GM23338 (cell line): ENCODE results near the gene CFDP1. TPM values are rescaled to one million over a fixed set of nuclear protein-coding genes. Genes with fewer than 3 reads are reported as not detected.

Source experiments
- CREB1 ChIP-seq: fragments of 250-450 bp; sonication (Bioruptor Pico); IDR thresholded peaks from 2 replicates; pipeline ENCODE4 v1.5.0; 2020; ENCODE audit warnings: low read depth, mild to moderate bottlenecking, moderate library complexity
- EZH2 ChIP-seq: fragments of 200-600 bp; sonication (generic); IDR thresholded peaks from one replicate; pipeline ENCODE4 v1.8.0; 2017; ENCODE audit warnings: antibody characterized with exemption, mild to moderate bottlenecking, low read depth; ENCODE audit not compliant: unreplicated experiment
- EZH2phosphoT487 ChIP-seq: fragments of 200-600 bp; sonication (generic); IDR thresholded peaks from one replicate; pipeline ENCODE4 v1.8.1; 2018; ENCODE audit warnings: antibody characterized with exemption; ENCODE audit not compliant: unreplicated experiment
- JUNB ChIP-seq: IDR thresholded peaks from one replicate; pipeline ENCODE4 v1.6.1; 2016; ENCODE audit warnings: antibody characterized with exemption; ENCODE audit not compliant: unreplicated experiment
- NANOG ChIP-seq: IDR thresholded peaks from 2 replicates; pipeline ENCODE4 v1.6.1; 2016; ENCODE audit warnings: antibody characterized with exemption, borderline replicate concordance
- ZNF114 ChIP-seq: fragments of 250-450 bp; sonication (Bioruptor Pico); IDR thresholded peaks from 2 replicates; pipeline ENCODE4 v1.5.0; 2020; ENCODE audit warnings: mild to moderate bottlenecking, moderate library complexity
- ZNF331 ChIP-seq: fragments of 250-450 bp; sonication (Bioruptor Pico); IDR thresholded peaks from 2 replicates; pipeline ENCODE4 v1.5.0; 2020; ENCODE audit warnings: low read depth, mild to moderate bottlenecking, moderate library complexity
- polyA plus RNA-seq: library from polyadenylated mRNA; unstranded; fragments of >200 nt; fragmentation: Nextera tagmentation; extraction: Ambion mirVana; gene quantifications from 2 replicates; pipeline ENCODE4 v1.2.1, GENCODE V29; 2016
- total RNA-seq: library from RNA; depleted of rRNA; stranded (reverse); fragments of >200 nt; shearing (Covaris generic); gene quantifications from 2 replicates; pipeline ENCODE4 v1.2.3, GENCODE V29; 2014
- TF ChIP-seq, protein P1 (sequence below): fragments of 250-450 bp; sonication (Bioruptor Pico); IDR thresholded peaks from 2 replicates; pipeline ENCODE4 v1.5.0; 2020; ENCODE audit warnings: mild to moderate bottlenecking, moderate library complexity
- TF ChIP-seq, protein P2 (sequence below): IDR thresholded peaks from 2 replicates; pipeline ENCODE4 v1.6.1; 2016; ENCODE audit warnings: antibody characterized with exemption

The CFDP1 gene
- total and polyA plus RNA-seq, 2 experiments from 2014 or later: 89.9 to 224 TPM

DNA sequence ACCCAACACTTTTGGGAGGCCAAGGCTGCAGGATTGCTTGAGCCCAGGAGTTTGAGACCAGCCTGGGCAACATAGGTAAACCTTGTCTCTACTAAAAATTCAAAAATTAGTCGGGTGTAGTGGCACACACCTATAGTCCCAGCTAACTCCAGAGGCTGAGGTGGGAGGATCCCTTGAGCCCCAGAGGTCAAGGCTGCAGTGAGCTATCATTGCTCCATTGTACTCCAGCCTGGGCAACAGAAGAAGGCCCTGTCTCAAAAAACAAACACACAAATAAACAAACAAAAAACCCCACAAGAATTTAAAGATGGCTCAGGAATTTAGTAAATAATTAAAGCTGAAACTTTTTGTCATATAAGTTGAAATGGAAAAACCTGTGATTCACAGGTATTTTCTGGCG, 33.5 kb upstream of the CFDP1 start (continued):
- TF ChIP-seq, protein P1, sequence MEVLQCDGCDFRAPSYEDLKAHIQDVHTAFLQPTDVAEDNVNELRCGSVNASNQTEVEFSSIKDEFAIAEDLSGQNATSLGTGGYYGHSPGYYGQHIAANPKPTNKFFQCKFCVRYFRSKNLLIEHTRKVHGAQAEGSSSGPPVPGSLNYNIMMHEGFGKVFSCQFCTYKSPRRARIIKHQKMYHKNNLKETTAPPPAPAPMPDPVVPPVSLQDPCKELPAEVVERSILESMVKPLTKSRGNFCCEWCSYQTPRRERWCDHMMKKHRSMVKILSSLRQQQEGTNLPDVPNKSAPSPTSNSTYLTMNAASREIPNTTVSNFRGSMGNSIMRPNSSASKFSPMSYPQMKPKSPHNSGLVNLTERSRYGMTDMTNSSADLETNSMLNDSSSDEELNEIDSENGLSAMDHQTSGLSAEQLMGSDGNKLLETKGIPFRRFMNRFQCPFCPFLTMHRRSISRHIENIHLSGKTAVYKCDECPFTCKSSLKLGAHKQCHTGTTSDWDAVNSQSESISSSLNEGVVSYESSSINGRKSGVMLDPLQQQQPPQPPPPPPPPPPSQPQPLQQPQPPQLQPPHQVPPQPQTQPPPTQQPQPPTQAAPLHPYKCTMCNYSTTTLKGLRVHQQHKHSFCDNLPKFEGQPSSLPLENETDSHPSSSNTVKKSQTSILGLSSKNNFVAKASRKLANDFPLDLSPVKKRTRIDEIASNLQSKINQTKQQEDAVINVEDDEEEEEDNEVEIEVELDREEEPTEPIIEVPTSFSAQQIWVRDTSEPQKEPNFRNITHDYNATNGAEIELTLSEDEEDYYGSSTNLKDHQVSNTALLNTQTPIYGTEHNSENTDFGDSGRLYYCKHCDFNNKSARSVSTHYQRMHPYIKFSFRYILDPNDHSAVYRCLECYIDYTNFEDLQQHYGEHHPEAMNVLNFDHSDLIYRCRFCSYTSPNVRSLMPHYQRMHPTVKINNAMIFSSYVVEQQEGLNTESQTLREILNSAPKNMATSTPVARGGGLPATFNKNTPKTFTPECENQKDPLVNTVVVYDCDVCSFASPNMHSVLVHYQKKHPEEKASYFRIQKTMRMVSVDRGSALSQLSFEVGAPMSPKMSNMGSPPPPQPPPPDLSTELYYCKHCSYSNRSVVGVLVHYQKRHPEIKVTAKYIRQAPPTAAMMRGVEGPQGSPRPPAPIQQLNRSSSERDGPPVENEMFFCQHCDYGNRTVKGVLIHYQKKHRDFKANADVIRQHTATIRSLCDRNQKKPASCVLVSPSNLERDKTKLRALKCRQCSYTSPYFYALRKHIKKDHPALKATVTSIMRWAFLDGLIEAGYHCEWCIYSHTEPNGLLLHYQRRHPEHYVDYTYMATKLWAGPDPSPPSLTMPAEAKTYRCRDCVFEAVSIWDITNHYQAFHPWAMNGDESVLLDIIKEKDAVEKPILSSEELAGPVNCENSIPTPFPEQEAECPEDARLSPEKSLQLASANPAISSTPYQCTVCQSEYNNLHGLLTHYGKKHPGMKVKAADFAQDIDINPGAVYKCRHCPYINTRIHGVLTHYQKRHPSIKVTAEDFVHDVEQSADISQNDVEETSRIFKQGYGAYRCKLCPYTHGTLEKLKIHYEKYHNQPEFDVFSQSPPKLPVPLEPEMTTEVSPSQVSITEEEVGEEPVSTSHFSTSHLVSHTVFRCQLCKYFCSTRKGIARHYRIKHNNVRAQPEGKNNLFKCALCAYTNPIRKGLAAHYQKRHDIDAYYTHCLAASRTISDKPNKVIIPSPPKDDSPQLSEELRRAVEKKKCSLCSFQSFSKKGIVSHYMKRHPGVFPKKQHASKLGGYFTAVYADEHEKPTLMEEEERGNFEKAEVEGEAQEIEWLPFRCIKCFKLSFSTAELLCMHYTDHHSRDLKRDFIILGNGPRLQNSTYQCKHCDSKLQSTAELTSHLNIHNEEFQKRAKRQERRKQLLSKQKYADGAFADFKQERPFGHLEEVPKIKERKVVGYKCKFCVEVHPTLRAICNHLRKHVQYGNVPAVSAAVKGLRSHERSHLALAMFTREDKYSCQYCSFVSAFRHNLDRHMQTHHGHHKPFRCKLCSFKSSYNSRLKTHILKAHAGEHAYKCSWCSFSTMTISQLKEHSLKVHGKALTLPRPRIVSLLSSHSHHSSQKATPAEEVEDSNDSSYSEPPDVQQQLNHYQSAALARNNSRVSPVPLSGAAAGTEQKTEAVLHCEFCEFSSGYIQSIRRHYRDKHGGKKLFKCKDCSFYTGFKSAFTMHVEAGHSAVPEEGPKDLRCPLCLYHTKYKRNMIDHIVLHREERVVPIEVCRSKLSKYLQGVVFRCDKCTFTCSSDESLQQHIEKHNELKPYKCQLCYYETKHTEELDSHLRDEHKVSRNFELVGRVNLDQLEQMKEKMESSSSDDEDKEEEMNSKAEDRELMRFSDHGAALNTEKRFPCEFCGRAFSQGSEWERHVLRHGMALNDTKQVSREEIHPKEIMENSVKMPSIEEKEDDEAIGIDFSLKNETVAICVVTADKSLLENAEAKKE (CRISPR knock-in tag): no peak
- TF ChIP-seq ZNF331 (CRISPR knock-in tag) (no peak), EZH2 (no peak), EZH2phosphoT487 (no peak), NANOG (no peak), ZNF114 (CRISPR knock-in tag) (no peak), JUNB (no peak), CREB1 (CRISPR knock-in tag) (no peak)
- TF ChIP-seq, protein P2, sequence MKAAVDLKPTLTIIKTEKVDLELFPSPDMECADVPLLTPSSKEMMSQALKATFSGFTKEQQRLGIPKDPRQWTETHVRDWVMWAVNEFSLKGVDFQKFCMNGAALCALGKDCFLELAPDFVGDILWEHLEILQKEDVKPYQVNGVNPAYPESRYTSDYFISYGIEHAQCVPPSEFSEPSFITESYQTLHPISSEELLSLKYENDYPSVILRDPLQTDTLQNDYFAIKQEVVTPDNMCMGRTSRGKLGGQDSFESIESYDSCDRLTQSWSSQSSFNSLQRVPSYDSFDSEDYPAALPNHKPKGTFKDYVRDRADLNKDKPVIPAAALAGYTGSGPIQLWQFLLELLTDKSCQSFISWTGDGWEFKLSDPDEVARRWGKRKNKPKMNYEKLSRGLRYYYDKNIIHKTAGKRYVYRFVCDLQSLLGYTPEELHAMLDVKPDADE: no peak
